Measurements from ENCODE around the gene GNA14.
"Not testable (repeated sequence)": the region's sequence is repeated elsewhere in the genome, so short reads cannot be mapped to it uniquely, and the experiment has no call there.

Gene GNA14

DNA sequence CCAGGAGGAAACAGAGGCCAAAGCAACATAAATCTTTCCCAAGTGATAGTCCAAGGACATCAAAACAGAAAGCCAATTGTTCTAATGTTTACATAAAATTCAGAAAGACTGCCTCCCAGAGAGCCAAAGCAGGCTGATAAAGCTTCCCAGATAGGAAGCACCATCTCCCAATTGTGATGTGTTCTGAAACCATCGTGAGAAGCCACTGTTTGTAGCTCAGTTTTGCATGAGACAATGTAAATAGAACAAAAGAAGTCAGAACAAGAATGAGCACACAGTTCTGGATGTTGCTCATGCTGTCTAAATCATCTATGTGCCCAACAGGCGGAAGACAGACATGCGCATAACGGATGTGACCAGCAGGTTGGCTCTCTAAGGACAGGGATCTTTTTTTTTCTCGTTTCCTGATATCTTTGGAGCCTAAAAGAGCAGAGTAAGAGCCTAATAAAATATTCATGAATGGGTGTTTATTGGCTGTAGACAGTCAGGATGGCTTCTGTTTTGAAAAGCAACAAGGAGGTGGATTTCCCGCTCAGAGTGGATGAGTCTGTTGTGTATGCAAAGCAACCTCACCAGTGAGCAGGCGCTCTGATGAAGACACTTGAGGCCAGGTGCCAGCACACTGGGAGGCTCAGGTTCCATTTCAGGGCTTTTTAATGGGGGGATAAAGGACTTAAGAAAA, 113.6 kb downstream of the GNA14 start:
- no peak for DNase-seq (ENCODE audit: low read depth in 2 of 2)

DNA sequence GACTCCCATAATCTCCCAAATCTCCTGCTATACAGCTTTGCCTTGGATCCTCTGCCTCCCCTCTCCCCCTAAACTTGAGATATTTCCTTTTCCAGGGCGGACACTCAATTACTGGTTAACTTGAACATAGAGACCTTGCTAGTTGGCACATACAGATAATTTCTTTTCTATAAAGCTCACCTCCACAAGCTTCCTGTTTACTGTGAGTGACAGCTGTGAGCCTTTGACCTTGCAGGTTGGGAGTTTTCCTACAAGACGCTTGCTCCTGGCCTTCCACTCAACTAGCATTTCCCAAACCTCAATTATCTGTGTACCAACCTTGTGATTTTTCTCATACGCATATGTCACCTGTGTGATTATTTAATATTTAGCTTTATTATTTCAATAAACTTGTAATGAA, 114.5 kb downstream of the GNA14 start:
- no peak for DNase-seq (ENCODE audit: low read depth in 2 of 2)

DNA sequence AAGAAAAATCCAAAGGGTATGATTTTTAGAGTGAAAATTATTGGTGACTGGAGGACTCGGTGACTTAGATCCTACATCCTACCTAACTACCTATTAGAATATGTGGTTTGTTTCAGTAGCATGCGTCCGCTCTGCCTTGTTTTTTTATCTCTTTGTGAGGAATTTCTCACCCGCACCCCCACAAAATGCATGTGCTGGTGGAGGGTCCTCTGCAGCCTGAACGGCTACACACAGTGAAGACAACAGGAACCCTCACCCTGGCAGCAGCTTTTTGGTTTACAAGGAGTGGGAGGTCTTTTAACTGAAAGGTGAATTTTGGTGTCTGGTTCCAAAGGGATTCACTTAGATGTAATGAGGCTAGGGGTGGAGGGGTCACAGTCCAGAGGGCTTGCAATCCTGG, 115.5 kb downstream of the GNA14 start:
- DNase-seq (ENCODE audit: low read depth in 2 of 2): no peak

DNA sequence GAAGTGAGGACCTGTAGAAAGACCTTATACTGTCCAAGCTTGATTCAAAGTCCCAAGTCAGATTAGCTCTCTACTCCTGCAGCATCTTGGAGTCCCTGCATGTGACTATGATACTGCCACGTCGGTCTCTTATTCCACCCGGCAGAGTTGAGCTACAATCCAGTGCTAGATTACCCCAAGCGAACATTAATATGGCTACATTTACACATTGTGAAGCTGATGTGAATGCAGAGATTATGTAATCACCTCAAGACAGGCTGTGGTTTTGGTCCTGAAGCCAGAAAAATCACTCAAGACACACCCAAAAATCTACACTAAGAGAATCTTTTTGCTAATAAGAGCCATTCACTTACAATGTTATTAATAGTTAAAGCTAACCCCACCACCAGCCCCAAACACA, 116.7 kb downstream of the GNA14 start:
- no peak for DNase-seq (ENCODE audit: low read depth in 2 of 2)

DNA sequence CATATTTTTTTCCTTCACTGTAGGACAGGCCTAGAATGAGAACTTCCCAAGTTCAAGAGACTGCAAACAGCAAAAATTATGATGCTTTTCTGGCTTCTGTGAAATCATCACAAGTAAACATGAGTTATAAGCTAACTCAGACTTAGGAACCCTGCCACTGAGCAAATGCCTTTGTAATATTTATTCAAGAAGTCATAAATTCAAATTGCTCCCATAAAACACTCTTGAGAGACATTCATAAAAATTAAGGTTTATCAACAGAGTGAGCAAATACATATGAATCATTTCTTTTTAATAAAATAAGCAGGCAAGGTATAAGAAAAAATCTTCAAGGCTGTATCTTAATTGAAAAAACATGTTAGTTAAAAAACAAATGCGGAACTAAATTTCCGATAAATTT, 124.2 kb downstream of the GNA14 start:
- DNase-seq (ENCODE audit: low read depth in 2 of 2): no peak

DNA sequence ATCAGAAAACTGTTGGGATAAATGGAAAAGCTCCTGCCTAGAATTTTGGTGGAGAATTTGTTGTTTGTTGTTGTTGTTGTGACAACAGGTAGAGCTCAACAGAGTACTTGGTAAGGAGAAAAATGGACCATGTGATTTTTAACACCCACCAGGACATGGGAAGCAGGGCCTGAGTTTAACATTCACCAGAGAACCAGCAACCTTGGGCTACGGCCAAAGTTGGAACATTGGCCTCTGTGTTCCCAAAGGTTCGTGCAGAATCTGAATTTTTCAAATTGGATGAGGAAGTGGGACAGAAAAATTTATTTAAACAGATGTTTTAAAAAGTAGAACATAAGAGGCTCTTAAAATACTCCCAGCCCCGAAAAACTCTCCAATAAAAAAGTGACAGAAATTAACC, 127.0 kb downstream of the GNA14 start:
- no peak for DNase-seq (ENCODE audit: low read depth in 2 of 2)

DNA sequence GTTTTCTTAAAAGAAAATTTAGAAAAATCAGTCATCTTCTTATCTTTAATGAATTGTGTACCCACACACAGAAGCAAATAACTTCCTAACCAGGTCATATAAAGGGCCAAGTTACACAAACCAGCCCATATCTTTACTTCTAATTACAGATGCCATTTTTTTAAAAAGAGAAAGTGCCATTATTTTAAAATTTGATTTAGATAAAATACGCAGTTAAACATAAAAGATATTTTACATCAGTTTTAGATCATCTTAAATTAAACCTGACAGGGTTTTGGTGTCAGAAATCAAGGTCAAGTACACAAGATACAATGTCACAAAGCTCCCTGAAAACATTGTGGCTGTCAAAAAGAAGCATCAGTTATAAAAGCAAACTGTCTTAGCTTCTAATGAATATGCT, 129.4 kb downstream of the GNA14 start:
- DNase-seq (ENCODE audit: low read depth in 2 of 2): no peak

DNA sequence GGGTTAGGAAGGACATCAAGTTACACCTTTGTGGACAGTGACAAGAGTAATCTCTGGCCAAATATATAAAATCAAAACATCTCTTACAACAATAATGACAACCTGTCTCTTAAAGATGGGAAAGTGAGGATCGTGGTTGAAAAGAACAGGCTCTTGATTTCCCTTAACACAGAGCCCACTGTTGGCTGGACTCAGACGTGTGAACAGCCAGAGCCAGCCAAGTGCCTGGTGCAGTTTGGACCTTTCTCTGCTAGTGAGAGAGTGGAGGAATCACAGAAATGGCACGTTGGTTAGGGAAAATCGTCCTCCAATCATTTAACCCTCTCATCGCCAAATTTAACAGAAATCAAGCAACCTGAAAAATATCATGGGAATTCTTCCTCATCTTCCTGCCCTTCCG, 131.3 kb downstream of the GNA14 start:
- no peak for DNase-seq (ENCODE audit: low read depth in 2 of 2)

DNA sequence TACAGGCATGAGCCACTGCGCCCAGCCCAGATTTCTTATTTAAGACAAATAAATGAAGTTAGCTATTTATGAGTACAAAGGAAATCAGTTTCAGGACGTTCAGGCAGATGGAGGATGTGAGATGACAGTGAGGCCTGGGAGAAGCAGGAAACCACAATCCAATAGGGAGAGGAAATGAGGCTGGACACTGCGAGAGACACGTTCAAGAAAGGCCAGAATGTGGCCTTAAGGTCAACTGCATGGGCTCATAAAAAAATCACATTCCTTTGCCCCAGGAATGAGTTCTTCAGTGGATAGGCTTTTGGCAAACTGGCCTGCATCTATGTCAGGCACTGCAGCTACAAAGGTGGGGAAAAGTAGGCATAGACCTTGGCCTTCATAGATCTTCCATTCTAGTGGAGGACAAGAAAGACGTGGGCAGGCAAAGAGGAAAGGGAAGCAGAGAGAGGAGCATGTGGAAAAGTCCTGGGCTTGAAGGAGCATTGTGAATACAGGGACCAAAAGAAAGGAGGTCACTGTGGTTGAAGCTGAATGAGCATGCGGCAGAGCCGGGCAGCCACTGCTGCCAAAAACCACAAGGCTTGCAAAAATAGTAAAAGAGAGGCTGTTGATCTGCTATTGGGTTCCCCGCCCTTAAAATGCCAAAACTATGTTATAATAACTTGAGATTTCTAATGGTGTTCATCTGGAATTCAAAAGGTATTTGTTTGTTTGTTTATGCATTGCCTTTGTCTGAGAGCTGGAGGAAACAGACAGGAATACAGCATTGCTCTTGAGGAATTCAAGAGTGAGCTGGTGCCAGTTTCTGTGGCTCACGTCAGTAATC, 133.0 kb downstream of the GNA14 start:
- DNase-seq (ENCODE audit: low read depth in 2 of 2): no peak

DNA sequence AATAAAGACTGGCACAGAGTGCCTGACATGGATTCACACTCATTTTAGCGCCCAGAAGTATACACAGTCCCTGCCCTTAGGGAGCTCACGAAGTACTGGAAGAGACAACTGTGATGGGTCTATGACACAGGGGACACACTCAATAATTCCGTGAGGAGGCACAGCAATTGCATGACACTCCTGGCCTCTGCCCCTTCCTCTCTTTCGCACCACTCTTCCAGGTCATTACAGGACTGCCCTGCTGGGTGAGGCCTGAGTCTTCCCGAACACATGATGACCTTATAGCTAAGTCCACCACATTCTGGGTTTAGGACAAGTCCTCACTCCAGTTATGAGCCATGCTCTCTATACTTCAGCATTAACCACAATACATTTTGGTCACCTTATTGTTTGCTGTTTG, 134.7 kb downstream of the GNA14 start:
- no peak for DNase-seq (ENCODE audit: low read depth in 2 of 2)

DNA sequence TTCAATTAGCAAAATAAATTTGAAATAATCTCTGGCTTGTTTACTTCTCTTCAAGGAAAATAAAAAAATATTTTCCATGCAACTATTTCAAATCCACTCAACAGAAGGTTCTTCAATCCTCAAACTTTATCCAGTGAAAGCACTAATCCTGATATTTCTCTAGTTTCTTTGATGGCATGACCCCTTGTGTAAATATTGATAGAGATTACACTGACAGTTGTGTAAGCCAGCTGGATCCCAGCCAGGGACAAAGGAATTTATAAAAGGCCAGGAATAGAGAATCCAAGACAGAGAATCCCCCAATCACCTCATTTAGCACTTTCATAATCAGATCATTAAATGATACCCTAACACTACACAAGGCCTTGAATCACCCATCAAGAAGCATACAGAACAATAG, 135.2 kb downstream of the GNA14 start:
- no peak for DNase-seq (ENCODE audit: low read depth in 2 of 2)

DNA sequence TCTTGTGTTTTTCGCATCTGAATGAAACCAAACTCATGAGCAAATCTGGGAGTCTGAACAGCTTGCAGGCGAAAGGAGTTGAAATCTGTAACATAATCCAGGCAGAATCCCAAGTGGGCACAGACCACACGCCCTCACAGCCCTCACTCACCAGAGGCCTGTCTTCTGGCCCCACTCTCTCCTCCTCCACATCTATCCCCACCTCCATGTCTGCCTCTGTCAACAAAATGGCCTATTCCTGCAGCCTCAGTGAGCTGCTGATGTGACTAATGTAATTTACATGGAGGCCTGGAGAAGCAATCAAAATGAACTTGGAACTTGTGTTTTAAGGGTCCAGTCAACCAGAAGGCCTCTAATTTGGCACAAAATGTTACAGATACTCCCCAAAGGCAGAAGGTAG, 136.6 kb downstream of the GNA14 start:
- DNase-seq (ENCODE audit: low read depth in 2 of 2): no peak

DNA sequence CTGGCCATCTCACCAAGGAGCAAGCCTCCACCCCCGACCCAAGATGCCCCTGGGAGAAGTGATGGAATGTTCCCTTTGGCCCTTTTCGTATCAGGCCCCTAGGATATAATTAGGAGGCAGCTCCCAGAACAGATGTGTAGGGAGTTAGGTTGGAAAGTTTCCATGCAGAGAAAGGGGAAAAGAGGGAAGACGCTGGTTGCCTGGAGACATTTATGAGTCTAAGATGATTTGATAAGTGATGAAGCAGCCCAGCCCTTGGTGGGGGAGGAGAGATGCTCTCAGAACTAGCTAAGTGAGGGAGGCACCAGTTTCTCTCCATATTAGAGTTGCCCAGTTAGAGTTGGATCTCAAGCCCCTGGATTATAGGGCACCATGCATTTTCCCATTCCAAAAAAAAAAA, 137.5 kb downstream of the GNA14 start:
- DNase-seq (ENCODE audit: low read depth in 2 of 2): no peak

DNA sequence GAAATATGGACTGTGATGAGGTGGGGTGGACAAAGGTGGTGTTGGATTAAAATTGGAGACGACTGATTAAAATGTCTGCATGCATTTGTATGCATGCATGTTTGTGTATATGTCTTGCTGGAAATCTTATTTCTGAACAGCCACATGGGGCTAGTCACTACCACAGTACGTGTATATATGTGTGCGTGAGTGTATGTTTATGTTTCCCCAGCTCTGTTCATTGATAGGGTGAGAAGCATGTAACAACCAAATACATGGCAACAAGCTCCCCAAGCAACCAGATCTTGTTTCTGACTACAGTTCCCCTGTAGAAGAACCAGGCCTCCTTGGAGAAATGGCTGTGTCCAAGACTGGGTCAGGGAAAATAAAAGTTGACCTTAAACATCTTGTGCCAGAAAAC, 139.7 kb downstream of the GNA14 start:
- no peak for DNase-seq (ENCODE audit: low read depth in 2 of 2)

DNA sequence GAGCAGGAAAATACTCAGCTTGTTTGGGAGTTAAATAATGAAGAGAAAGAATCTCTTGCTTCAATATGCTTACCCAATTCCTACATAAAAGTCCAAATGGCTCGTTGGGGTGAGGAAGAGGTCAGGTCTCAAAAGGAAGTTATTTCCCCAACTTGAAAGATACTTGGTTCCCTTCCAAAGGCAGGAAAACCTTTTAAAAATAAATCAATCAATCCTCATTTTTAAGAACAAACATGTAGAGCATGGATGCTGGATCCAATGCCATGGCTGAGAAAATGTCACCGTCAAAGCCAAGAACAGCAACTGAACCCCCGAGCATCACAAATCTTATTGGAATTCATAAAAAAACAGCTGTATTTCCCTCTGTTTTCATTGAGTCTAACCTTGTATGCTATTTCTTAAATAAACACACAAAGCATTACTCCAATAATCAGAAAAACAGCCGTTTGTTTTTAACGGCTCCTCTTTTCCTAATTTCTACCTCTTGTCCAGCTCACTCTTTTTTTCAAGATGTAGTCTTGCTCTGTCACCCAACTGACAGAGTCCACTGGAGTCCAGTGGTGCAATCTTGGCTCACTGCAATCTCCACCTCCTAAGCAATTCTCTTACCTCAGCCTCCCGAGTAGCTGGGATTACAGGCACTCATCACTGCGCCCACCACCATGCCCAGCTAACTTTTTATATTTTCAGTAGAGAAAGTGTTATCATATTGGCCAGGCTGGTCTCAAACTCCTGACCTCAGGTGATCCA, 140.7 kb downstream of the GNA14 start:
- DNase-seq (ENCODE audit: low read depth in 2 of 2): no peak

DNA sequence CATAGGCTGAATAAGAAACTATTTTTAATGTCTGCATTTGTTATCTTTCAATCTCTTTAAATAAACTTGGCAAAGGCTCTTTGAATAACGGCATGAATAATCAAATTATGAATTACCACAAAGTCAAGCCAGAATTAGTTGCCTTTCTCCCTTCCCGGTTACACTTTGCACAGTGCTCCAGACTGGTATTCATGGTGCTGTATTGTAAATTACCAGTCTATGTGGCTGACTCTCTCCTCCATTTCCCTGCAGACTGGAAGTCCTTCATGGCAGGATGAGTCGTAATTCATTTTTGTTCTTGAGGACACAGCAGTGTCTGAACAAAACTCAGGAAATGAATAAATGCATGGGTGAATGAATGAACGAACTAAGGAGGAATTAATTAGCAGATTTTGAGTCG, 142.9 kb downstream of the GNA14 start:
- no peak for DNase-seq (ENCODE audit: low read depth in 2 of 2)

DNA sequence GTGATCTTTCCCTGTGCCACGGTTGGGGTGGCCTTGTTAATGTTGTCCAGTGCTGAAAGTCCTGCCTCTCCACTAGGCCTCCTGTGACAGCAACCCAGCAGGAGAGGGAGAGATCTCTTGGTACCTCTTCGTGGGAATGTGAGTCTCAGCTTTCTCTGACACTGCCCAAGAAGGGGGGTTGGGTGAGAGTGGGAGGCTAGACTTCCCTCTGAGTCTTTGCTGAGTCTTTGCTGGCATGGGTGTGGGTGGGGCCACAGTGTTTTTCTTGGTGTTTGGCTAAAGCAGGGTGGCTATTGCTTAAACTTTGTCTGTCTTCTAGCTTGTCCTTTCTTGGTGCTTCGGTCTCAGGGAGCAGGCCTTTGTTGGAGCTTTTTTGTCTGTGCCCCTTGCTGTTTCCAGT, 145.6 kb downstream of the GNA14 start:
- DNase-seq (ENCODE audit: low read depth in 2 of 2): no peak

DNA sequence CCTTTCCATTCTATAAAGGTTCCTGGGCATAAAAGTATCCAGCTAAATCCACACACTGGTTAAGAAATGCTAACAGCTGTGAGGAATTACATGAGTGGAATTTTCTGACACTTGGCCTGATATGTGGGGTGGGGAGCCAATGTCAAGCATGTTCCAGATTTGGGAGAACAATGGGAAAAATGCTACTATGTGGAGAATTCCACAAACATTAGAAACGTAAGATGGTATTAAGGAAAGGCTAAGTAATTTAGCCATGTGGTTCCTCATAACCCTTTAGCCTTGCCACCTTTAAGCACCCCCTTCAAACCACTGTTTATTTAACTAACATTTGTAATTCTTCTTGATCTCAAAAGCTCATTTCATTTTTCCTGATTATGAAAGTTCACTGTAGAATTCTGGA, 149.2 kb downstream of the GNA14 start:
- DNase-seq (ENCODE audit: low read depth in 2 of 2): no peak

DNA sequence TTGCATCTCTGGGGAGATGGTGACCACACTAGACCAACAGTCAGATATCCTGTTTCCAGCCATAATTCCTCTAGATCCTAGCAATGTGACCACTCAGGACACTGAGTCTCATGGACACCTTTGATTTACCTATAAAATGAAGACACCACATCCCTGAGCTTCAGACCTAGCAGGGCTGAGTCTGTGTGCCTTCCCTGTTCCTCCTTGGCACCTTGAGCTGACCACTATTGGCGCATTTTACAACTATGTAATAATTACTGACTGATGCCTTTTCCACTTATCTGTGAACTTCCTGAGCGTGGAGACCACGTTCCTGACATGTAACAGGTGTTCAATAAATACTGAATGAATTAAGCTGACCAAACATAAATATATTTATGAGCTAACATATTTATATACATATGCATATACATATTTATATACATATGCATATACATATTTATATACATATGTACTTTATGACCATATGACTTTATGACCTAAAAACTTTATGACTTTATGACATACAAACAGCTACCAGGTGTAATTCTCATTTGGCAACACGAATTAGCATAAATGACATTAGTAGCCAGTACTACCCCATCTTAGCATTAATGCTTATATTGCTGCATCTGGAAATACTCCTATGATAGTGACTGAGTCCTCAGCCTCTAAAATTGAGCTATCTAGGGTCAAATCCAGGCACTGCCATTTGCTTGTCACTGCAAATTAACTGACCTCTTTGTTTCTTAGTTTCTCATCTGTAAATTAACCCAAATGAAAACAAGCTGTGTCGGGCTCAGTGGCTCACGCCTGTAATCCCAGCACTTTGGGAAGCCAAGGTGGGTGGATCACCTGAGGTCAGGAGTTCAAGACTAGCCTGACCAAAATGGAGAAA, 150.6 kb downstream of the GNA14 start:
- DNase-seq (ENCODE audit: low read depth in 2 of 2): no peak

DNA sequence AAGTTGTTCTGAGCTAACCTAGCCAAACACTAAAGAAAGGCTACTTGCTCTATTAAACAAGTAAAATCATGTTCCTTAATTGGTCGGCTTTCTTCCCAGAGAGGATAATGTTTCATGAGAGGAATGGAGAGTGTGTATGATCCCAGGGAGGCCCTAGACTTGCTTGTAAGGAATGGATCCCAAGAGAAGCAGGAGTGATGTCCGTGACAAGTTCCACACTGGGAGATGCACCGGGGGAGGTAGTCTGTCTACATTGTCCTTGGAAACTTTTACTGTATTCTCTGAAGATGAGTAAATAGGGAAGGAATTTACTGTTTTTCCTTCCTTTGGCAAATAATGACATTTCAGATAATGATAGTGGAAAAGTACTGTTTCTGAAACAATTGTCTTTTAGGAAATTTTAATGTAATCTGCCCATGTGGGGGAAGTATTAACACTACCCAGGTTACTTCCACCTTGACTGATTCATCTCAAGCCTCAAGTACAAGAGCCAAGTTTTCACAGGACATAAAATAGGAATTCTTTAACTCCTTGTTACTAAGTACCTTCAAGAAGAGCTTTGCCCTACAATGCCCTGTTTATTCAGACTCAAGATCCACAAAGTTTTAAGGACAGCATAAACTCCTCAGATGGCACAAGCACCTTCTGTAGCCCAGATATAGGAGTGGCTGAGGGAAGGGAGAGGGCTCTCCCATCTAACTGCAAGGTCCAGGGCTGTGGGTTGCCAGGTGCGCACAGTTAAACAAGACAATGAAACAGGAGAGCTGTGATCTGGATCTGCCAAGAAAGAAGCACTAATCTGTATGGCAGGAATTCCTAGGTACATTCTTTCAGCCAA, 152.1 kb downstream of the GNA14 start:
- no peak for DNase-seq (ENCODE audit: low read depth in 2 of 2)

DNA sequence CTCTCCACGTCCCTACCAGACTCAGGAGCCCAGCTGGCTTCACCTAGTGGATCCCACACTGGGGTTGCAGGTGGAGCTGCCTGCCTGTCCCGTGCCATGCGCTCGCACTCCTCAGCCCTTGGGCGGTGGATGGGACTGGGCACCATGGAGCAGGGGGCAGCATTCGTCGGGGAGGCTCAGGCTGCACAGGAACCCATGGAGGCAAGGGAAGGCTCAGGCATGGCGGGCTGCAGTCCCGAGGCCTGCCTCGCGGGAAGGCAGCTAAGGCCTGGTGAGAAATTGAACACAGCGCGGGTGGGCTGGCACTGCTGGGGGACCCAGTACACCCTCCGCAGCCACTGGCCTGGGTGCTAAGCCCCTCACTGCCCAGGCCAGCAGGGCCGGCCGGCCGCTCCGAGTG, 157.8 kb downstream of the GNA14 start:
- not testable (repeated sequence) for DNase-seq (ENCODE audit: low read depth in 2 of 2)
